Renal cortical epithelial cell (primary cell): ENCODE measurements around the gene TPRA1. TPM values are rescaled to one million over a fixed set of nuclear protein-coding genes. Genes with fewer than 3 reads are reported as not detected.
A peak's percentile ranks its signal among the peaks of the same experiment; 100 is the strongest.

Experiments
- DNase-seq: peaks from one replicate; pipeline ENCODE4 v3.0.0-alpha.2; 2011; ENCODE audit warnings: low read depth
- total RNA-seq: library from RNA; depleted of rRNA; stranded (reverse); fragments of >200 nt; gene quantifications from 2 replicates; pipeline ENCODE4 v1.2.3, GENCODE V29; 2014

TPRA1 gene
- total RNA-seq = 54.2 and 110 TPM in 2 replicates

GRCh38 chr3:127590593-127591465, at the start of gene TPRA1:
Gene TPRA1, minus strand, starts transcription at chr3:127590733. Its CDS starts 10,587 bp downstream, at chr3:127580146.
- DNase-seq = peak; percentile 96

- no peak for DNase-seq
Measured at GRCh38 chr3:127640042-127640355, 49.5 kb upstream of the TPRA1 start.

- peak; percentile 83 for DNase-seq
Measured at GRCh38 chr3:127639173-127640041, 48.9 kb upstream of the TPRA1 start.

- DNase-seq = peak; percentile 69
Measured at GRCh38 chr3:127637971-127638370, 47.4 kb upstream of the TPRA1 start.

GRCh38 chr3:127637546-127637945, 47.0 kb upstream of the TPRA1 start:
- no peak for DNase-seq

GRCh38 chr3:127634653-127635052, 44.1 kb upstream of the TPRA1 start:
- DNase-seq = no peak

- no peak for DNase-seq
Measured at GRCh38 chr3:127632035-127632820, 41.7 kb upstream of the TPRA1 start.

- DNase-seq = no peak
Measured at GRCh38 chr3:127630811-127631714, 40.5 kb upstream of the TPRA1 start.

- DNase-seq = no peak
Measured at GRCh38 chr3:127629467-127630403, 39.2 kb upstream of the TPRA1 start.

GRCh38 chr3:127628788-127629466, 38.4 kb upstream of the TPRA1 start, which contains the start of gene PODXL2:
Gene PODXL2, plus strand, starts transcription at chr3:127629185. Its CDS starts 35 bp downstream, at chr3:127629220.
- DNase-seq = no peak

- no peak for DNase-seq
Measured at GRCh38 chr3:127628426-127628787, 37.9 kb upstream of the TPRA1 start.

GRCh38 chr3:127625821-127626220, 35.3 kb upstream of the TPRA1 start:
- DNase-seq = no peak

- DNase-seq = no peak
Measured at GRCh38 chr3:127624063-127624462, 33.5 kb upstream of the TPRA1 start.

- DNase-seq = no peak
Measured at GRCh38 chr3:127622772-127623576, 32.4 kb upstream of the TPRA1 start.

GRCh38 chr3:127622031-127622430, 31.5 kb upstream of the TPRA1 start:
- no peak for DNase-seq

GRCh38 chr3:127620637-127621375, 30.3 kb upstream of the TPRA1 start:
- no peak for DNase-seq

GRCh38 chr3:127618891-127619290, 28.4 kb upstream of the TPRA1 start:
- DNase-seq = no peak
